Posterior cingulate gyrus (tissue), 11 donors: Measurements from ENCODE around the gene TENM3.
"Not testable (repeated sequence)": the region's sequence is repeated elsewhere in the genome, so short reads cannot be mapped to it uniquely, and the experiment has no call there.

Experiments
- DNase-seq, 10 donors: peaks; one replicate each; pipeline versions ENCODE4 v3.0.0 to v3.0.0-alpha.2; 2020 to 2021; ENCODE audit warnings: mixed read lengths in 3 of 10
- intact Hi-C: fragments of 100-400 bp; cut with DNase I; formaldehyde crosslinking; loops from one replicate; pipeline ENCODE4 v1.15.1; 2023

The TENM3 gene

DNA sequence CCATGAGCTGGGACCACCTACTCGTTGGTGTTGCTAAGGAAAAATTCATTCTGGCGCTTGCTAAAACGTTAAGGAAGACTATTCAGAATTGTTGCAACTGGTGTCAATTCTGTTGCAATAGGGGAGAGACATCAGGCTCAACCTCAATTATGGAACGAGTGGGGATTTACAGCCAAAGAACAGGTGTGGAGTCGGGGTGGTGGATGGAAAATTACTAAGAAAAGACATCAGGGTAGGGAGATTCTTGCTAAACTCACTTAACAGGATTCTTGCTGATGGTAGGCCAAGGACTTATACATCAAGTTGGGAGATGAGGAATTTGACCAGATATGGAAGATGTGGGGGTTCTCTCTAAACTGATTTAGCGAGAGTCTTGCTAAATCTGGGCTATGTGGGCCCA is 139.7 kb downstream of the TENM3 start:
- intact Hi-C loops: no loop called here
- DNase-seq: no peak

DNA sequence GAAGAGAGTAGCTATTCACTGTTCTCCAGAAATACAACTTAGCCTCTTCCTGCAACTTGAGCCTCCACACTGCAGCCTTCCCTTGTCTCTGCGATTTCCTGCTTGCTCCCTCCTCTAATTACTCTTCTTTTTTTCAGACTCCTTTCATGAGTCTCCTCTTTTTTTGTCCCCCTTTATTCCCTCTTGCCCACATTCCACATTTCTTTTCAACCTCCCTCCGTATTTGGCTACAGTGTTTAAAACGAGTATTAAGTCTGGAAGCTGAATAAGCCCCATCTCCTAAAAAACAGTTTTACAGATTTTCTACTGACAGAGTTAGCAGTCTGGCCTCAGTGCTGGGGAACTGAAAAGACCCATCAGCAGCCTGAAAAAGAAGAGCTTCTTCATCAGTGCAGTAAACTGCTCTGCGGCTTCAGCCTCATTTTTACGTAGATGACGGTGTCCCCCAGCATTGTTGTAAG is 141.5 kb downstream of the TENM3 start:
- no peak for DNase-seq
- intact Hi-C loops: no loop called here

GRCh38 chr4:182385897-182386296 is 142.7 kb downstream of the TENM3 start:
- intact Hi-C loops: no loop called here
- no peak for DNase-seq

- DNase-seq: peak in 1 of 10 donors; percentile 81
- intact Hi-C loops: not testable (repeated sequence)
Observed at GRCh38 chr4:182386576-182386975, 143.4 kb downstream of the TENM3 start.

GRCh38 chr4:182391111-182391684 is 148.0 kb downstream of the TENM3 start:
- no peak for DNase-seq

GRCh38 chr4:182394181-182394580 is 151.0 kb downstream of the TENM3 start:
- intact Hi-C loops: no loop called here

More at GRCh38 chr4:182391111-182391684, 148.0 kb downstream of the TENM3 start:
- intact Hi-C loops: no loop called here

GRCh38 chr4:182400081-182400480 is 156.9 kb downstream of the TENM3 start:
- no peak for DNase-seq

More at GRCh38 chr4:182394181-182394580, 151.0 kb downstream of the TENM3 start:
- DNase-seq: no peak

DNA sequence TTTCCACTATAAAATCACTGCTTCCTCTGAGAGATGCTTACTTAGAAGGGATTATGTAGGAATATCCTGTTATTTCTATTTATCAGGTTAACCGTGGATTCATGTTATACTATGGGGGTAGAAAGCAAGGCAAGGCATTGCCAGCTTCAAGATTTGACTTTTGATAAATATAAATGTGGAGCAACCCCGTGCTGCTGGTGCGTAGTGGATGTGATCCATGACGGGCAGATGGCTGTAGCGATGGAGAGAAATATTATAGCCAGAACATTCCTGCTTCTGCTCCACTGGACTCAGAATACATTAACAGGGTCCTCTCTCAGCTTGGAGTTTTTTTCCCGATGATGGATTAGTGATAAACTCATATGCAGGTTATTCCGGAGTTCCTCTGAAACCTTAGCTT is 157.6 kb downstream of the TENM3 start:
- no peak for DNase-seq
- intact Hi-C loops: no loop called here

More at GRCh38 chr4:182400081-182400480, 156.9 kb downstream of the TENM3 start:
- intact Hi-C loops: no loop called here

- intact Hi-C loops: no loop called here
- DNase-seq: no peak
Observed at GRCh38 chr4:182404376-182404775, 161.2 kb downstream of the TENM3 start.

GRCh38 chr4:182405087-182405486 is 161.9 kb downstream of the TENM3 start:
- DNase-seq: no peak
- intact Hi-C loops: no loop called here

GRCh38 chr4:182409271-182409670 is 166.1 kb downstream of the TENM3 start:
- DNase-seq: no peak
- intact Hi-C loops: no loop called here

DNA sequence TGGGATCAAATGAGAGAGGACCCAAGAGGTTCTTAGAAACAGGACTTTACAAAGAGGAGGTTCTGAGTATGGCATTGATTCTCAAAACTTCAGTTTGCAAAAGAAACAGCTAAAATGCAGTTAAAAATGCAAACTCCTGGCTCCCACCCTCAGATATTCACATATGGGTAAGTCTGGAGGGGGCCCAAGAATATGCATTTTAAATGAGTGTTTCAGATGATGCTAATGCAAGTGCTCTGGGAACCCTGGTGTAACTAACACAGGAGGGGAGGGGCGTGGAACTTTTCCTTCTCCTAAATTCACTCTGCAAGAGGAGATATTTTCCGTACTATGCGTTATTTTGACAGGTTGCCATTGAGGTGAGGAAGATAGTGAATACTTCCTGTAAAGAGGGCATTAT is 168.2 kb downstream of the TENM3 start:
- intact Hi-C loops: no loop called here
- DNase-seq: no peak

DNA sequence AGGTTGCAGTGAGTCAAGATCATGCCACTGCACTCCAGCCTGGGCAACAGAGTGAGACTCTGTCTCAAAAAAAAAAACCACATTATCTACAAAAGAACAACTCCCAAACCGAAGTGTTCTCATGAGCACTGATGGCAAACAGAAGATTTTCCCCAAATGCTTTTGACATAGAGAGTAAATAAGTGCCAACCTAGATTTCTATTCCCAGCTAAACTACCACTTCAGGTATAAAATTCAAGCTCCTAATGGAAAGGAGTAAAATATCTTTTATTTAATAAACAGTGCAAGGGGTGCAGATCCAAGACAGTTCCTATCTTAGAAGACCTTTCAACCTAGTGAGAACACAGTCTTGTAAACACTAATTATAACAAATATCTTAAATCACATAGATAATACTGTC is 170.3 kb downstream of the TENM3 start:
- intact Hi-C loops: no loop called here
- no peak for DNase-seq

- intact Hi-C loops: no loop called here
- DNase-seq: no peak
Observed at GRCh38 chr4:182415116-182415515, 171.9 kb downstream of the TENM3 start.

- no peak for DNase-seq
- intact Hi-C loops: no loop called here
Observed at GRCh38 chr4:182416067-182416466, 172.9 kb downstream of the TENM3 start.

- intact Hi-C loops: no loop called here
Observed at GRCh38 chr4:182418054-182418734, 175.0 kb downstream of the TENM3 start.

DNA sequence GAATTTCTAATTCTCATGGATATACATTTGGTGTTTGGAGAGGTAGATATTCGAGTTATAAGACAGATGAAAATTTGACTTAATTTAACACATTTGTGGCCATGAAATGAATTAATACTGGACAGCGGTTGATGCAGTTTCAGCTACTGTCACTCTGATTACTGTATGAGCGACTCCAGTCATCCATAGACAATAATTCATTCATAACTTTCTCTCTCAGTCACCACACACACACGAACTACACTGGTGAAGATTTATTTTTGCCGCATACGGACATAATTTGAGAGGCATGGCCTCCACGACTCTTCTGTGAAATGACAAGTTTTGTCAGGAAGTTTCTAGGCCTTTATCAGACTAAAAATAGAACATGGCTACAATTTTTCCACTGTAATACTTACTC is 177.0 kb downstream of the TENM3 start:
- intact Hi-C loops: no loop called here
- no peak for DNase-seq

More at GRCh38 chr4:182418054-182418734, 175.0 kb downstream of the TENM3 start:
- DNase-seq: no peak

GRCh38 chr4:182421753-182422152 is 178.6 kb downstream of the TENM3 start:
- intact Hi-C loops: no loop called here

GRCh38 chr4:182425302-182425701 is 182.1 kb downstream of the TENM3 start:
- intact Hi-C loops: no loop called here
- no peak for DNase-seq

More at GRCh38 chr4:182421753-182422152, 178.6 kb downstream of the TENM3 start:
- no peak for DNase-seq

DNA sequence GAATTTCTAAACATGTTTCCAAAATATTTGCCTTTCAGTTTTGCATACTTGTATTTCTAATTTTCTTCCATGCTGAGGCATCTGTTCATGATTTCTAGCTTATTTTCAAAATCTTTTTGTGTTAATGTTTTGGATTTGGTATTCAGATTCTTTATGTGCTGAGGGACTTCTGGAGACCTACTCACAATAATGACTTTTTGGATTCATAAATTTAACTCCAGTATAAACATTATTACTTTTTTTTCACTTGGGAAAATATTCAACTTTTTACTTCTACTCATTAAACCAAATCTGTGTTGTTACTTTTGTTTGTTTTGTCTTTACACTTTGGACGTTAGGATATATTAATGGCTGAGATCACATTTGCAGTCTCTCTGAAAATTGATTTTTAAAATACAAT is 183.7 kb downstream of the TENM3 start:
- intact Hi-C loops: no loop called here
- DNase-seq: no peak

GRCh38 chr4:182427554-182427953 is 184.4 kb downstream of the TENM3 start:
- intact Hi-C loops: no loop called here
- no peak for DNase-seq

DNA sequence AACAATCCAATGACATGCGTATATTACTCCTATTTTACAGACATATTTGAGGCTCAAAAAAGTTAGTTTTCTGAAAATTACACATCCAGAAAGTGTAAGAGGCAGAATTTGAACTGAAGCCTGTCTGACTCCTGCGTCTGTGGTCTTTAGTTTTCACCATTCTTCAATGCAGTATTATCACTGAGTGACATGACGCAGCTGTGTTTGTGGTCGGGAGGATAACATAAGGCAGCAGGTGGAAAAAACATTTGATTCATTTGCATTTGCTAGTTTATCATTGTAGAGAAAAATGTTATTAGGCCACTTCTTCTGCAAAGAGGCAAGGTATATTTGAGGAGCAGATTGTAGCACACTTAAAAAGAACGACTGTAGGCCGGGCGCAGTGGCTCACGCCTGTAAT is 186.7 kb downstream of the TENM3 start:
- no peak for DNase-seq

More for the DNA sequence above, 186.7 kb downstream of the TENM3 start:
- intact Hi-C loops: no loop called here
